Measurements from ENCODE around the gene BRSK2.

DNA sequence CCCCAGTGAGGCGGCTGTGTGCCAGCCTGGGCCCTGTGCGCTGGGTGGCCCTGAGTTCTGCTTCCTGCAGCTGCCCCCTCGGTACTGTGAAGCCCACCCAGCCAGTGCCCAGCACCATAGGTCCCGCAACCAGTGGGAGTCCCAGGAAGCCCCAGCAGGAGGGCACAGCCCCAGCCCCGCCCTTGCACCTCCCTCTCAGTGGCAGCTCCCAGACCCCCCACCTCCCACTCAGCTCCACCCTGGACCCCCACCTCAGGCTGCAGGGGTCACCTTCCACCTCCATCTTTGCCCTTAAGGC is 66.0 kb downstream of the BRSK2 start:
- TF ChIP-seq MAX (IDR thresholded peaks at IDR 0.05), result no peak
- no peak for TF ChIP-seq CEBPB (IDR thresholded peaks at IDR 0.05)
- no peak for TF ChIP-seq TAF1 (IDR thresholded peaks at IDR 0.05; ENCODE audit: low read depth)
- no peak for TF ChIP-seq RAD21 (IDR thresholded peaks at IDR 0.05; ENCODE audit: low read depth)
- no peak for TF ChIP-seq FOXM1 (IDR thresholded peaks at IDR 0.05; ENCODE audit: borderline replicate concordance, low read depth)
- TF ChIP-seq EP300 (IDR thresholded peaks at IDR 0.05; ENCODE audit: borderline replicate concordance), result no peak
- TF ChIP-seq YY1 (IDR thresholded peaks at IDR 0.05; ENCODE audit: low read depth), result no peak
